OCI-LY7 (cell line): ENCODE results near the gene IRX3. TPM values are rescaled to one million over a fixed set of nuclear protein-coding genes. Genes with fewer than 3 reads are reported as not detected.

Experiments used
- BruUV-seq: library from RNA; stranded (reverse); fragments of 400-500 nt; replicated peaks from 2 replicates; lab custom pipeline; 2021; lab: Mats Ljungman, UMichigan
- CTCF ChIA-PET: fragments of 300-600 bp; sonication (Branson Sonifier 250); formaldehyde crosslinking; loops from one replicate; lab custom pipeline; 2022; ENCODE audit warnings: antibody characterized with exemption; ENCODE audit not compliant: unreplicated experiment; lab: Charles Lee
- POLR2A ChIA-PET: fragments of 300-600 bp; sonication (Branson Sonifier 250); formaldehyde crosslinking; loops from one replicate; lab custom pipeline; 2022; ENCODE audit warnings: antibody characterized with exemption; lab: Charles Lee
- DNase-seq: peaks from one replicate; pipeline ENCODE4 v3.0.0-alpha.2; 2015; ENCODE audit warnings: low spot score
- H2AFZ ChIP-seq: fragments of 200-600 bp; sonication (generic), shearing (Covaris generic); 2 replicates; pipeline ENCODE4 v1.6.1; 2014; ENCODE audit warnings: mild to moderate bottlenecking, antibody characterized with exemption, low read length, moderate library complexity
- H3K27ac ChIP-seq: fragments of 200-600 bp; sonication (generic); 2 replicates; pipeline ENCODE4 v1.5.1; 2014; ENCODE audit warnings: mixed run types, low read depth, mild to moderate bottlenecking, moderate library complexity, low read length, inconsistent platforms; ENCODE audit not compliant: poor library complexity, severe bottlenecking
- H3K36me3 ChIP-seq: fragments of 200-600 bp; sonication (generic); 2 replicates; pipeline ENCODE4 v1.6.1; 2014; ENCODE audit warnings: mild to moderate bottlenecking, antibody characterized with exemption, low read length, moderate library complexity, mixed read lengths; ENCODE audit not compliant: insufficient read depth
- H3K4me1 ChIP-seq: fragments of 200-600 bp; sonication (generic); 2 replicates; pipeline ENCODE4 v1.5.1; 2014; ENCODE audit warnings: mild to moderate bottlenecking, low read length; ENCODE audit not compliant: insufficient read depth, poor library complexity, severe bottlenecking
- H3K4me2 ChIP-seq: fragments of 200-600 bp; sonication (generic); 2 replicates; pipeline ENCODE4 v1.6.1; 2014; ENCODE audit warnings: mild to moderate bottlenecking, low read length
- H3K4me3 ChIP-seq: fragments of 200-600 bp; sonication (generic); 2 replicates; pipeline ENCODE4 v1.5.1; 2014; ENCODE audit warnings: mild to moderate bottlenecking, low read depth, low read length; ENCODE audit not compliant: poor library complexity, severe bottlenecking
- H3K79me2 ChIP-seq: fragments of 200-600 bp; sonication (generic); 2 replicates; pipeline ENCODE4 v1.6.1; 2016; ENCODE audit warnings: low read depth, mild to moderate bottlenecking, low read length, moderate library complexity, mixed read lengths; ENCODE audit not compliant: insufficient read depth
- H3K9me2 ChIP-seq: fragments of 200-600 bp; sonication (generic); 2 replicates; pipeline ENCODE4 v1.6.1; 2016; ENCODE audit warnings: mild to moderate bottlenecking, low read length, mixed read lengths; ENCODE audit not compliant: insufficient read depth
- H3K9me3 ChIP-seq: fragments of 200-600 bp; sonication (generic); 2 replicates; pipeline ENCODE4 v1.6.1; 2014; ENCODE audit warnings: mild to moderate bottlenecking, mixed run types, low read length, mixed read lengths
- H4K20me1 ChIP-seq: fragments of 200-600 bp; sonication (generic); 2 replicates; pipeline ENCODE4 v1.6.1; 2014; ENCODE audit warnings: mild to moderate bottlenecking, antibody characterized with exemption, low read length, moderate library complexity, mixed read lengths; ENCODE audit not compliant: insufficient read depth
- EZH2phosphoT487 ChIP-seq: fragments of 200-600 bp; sonication (generic); IDR thresholded peaks from 2 replicates; pipeline ENCODE4 v1.6.1; 2018; ENCODE audit warnings: low read depth, borderline replicate concordance, mild to moderate bottlenecking, mixed run types, antibody characterized with exemption, low read length, moderate library complexity, mixed read lengths
- intact Hi-C: fragments of 100-400 bp; cut with micrococcal nuclease; formaldehyde crosslinking; loops from one replicate; pipeline ENCODE4 v1.10.0; 2022; ENCODE audit not compliant: unreplicated experiment
- total RNA-seq, 2 experiments: library from RNA; depleted of rRNA in 1 of 2; stranded (reverse); fragments of >200 nt in 1 of 2; shearing (Covaris generic) in 1 of 2; gene quantifications; 2 replicates each; pipeline ENCODE4 v1.2.3, GENCODE V29; 2014 to 2022
- TF ChIP-seq, protein P1 (sequence below): fragments of 200-600 bp; sonication (generic); conservative IDR thresholded peaks from 2 replicates; pipeline ENCODE4 v1.5.1; 2014; ENCODE audit warnings: mild to moderate bottlenecking, antibody characterized with exemption, low read length, moderate library complexity, mixed read lengths

The IRX3 gene
- total RNA-seq, 2 experiments from 2014 or later: not detected

DNA sequence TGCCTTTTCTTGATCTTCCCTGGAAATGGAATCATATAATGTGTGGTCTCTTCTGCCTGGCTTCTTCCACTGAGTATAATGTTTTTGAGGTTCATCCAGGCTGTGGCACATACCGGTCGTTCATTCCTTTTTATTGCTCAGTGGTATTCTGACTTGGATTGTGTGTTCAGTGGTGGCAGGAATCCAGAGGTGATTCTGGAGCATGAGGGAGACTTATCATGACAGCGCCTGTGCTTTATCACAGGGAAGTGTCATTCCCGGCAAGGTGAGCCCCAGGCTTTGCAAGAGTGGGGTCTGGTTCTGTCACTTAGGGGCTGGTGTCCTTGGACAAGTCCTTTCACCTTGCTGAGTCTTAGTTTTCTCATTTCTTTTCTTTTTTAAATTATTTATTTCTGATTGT, 53.0 kb downstream of the IRX3 start:
- ChIA-PET CTCF (no interaction called here), POLR2A (no interaction called here)
- Histone ChIP-seq H2AFZ (no peak overlapping the region), H3K9me2 (no peaks in the 10 kb centered on the region), H3K79me2 (no peaks in the 10 kb centered on the region), H3K4me2 (no peak overlapping the region), H3K4me1 (no peaks in the 10 kb centered on the region), H3K9me3 (no peaks in the 10 kb centered on the region), H4K20me1 (no peaks in the 10 kb centered on the region), H3K36me3 (no peaks in the 10 kb centered on the region), H3K4me3 (no peak overlapping the region), H3K27ac (no peak overlapping the region)
- no peak for DNase-seq
- intact Hi-C loops: no loop called here
- no peak for TF ChIP-seq EZH2phosphoT487
- TF ChIP-seq, protein P1, sequence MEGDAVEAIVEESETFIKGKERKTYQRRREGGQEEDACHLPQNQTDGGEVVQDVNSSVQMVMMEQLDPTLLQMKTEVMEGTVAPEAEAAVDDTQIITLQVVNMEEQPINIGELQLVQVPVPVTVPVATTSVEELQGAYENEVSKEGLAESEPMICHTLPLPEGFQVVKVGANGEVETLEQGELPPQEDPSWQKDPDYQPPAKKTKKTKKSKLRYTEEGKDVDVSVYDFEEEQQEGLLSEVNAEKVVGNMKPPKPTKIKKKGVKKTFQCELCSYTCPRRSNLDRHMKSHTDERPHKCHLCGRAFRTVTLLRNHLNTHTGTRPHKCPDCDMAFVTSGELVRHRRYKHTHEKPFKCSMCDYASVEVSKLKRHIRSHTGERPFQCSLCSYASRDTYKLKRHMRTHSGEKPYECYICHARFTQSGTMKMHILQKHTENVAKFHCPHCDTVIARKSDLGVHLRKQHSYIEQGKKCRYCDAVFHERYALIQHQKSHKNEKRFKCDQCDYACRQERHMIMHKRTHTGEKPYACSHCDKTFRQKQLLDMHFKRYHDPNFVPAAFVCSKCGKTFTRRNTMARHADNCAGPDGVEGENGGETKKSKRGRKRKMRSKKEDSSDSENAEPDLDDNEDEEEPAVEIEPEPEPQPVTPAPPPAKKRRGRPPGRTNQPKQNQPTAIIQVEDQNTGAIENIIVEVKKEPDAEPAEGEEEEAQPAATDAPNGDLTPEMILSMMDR: no peak
- no TSS peak for BruUV-seq
